ENCODE data around the gene LASP1.
A peak's percentile ranks its signal among the peaks of the same experiment; 100 is the strongest.

LASP1 gene

DNA sequence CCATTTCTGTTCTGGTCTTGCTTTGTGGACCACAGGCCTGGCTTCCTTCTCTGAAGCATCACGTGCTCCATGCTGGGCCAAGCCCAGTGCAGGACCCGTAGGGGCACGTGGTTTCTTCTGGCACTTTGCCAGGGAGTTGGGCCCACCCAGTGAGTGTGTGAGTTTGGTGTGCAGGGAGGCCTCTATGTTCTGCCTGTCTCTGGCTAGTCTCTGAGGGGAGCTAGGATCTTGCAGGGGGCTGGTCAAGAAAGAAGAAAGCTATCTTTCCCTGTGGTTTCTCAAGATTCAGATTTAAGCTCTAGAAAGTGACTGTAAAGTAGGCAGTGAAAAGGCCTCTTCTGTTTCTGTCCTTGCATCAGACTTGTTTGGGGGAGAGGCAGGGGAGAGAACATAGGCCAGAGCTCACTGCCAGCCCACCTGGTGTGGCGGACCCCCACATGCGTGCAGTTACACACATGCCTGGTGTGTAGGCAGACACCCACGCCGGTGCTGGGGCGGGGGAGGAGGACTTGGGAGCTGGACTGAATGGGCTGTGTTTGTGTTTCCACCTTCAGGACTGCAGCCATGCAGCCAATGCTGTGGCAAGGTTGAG is 11.8 kb downstream of the LASP1 start:
- intact Hi-C loops (cut with DNase I), result no loop called here
- DNase-seq, result peak in 13 of 42 donors; percentile 40 to 70 (median 48)

- intact Hi-C loops (cut with DNase I), result no loop called here
- DNase-seq, result no peak
These were observed 13.0 kb downstream of the LASP1 start for GRCh38 chr17:38882870-38883269.

DNA sequence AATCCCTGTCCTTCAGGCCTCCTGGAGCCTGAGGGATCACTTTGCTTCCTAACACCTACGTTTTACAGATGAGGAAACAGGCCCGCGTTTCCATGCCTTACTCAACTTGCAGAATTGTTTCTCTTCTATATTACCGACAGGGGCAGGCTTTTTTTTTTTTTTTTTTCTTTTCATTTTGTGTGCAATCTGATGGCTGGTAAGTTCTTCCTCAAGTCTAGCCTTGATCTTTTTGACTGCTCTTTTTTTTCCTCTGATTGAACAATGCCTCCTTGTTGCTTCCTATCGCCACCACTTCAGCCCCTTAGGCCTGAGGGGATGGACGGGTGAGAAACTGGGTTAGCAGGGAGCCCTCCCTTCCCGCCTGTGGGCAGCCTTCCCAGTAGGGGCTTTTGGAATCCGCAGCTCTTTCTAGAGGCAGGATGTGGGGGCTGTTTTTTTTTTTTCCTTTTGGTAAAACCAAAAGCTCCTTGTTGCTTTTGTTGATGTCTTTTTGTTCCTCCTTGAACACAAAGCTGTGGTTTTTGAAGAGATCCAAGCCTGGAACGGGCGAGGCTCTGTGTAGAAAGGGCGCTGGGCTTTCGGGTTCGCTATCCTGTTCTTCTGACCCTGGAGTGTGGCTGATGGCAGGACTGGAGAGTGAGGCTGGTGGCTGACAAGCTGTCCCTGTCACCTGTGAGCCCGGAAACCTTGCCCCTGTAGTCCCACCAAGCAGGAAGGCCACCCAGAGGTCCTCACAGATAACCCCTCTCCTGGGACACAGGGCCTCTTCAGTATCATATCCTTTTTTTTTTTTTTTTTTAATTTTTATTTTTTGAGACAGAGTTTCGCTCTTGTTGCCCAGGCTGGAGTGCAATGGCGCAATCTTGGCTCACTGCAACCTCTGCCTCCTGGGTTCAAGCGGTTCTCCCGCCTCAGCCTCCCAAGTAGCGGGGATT is 14.0 kb downstream of the LASP1 start:
- intact Hi-C loops (cut with DNase I), result no loop called here
- peak in 8 of 42 donors; percentile 28 to 63 (median 45) for DNase-seq

DNA sequence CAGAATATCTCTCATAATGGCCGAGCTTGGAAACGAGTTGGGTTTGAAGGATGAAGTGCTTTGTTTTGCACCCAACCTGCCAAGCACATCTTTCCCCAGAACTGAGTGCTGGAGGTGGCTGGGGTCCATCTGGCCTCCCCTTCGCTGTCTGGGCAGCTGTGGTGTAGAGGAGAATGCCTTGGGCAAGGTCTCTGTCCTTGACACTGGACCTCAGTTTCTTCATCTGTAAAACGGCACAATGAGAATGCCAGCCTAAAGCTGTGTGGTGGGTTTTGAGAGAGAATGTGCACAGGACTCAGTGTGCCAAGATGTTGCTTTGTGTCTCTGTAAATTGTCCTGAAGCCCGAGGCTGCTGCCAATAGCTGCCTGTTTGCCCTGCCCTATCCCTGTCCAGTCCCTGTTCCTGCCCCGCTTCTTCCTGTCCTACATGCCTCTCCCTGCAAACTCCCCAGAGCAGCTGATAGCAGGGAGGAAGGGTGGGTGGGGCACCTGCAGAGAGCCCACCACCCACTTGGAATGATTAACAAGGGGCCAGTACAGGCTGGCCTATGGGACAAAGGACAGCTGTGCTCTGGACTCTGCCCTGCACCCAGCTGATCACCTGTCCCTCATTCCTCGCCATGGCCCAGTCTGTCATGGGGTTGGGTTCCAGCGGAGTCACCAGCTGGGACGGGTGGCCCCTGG is 15.3 kb downstream of the LASP1 start:
- DNase-seq, result no peak
- intact Hi-C loops (cut with DNase I), result no loop called here

- DNase-seq, result peak in 40 of 42 donors; percentile 37 to 92 (median 74)
These were observed 16.1 kb downstream of the LASP1 start for GRCh38 chr17:38885728-38886642.

GRCh38 chr17:38886643-38887010 is 16.8 kb downstream of the LASP1 start:
- intact Hi-C loops (cut with DNase I), result no loop called here
- DNase-seq, result no peak

More at GRCh38 chr17:38885728-38886642, 16.1 kb downstream of the LASP1 start:
- intact Hi-C loops (cut with DNase I), result no loop called here

DNA sequence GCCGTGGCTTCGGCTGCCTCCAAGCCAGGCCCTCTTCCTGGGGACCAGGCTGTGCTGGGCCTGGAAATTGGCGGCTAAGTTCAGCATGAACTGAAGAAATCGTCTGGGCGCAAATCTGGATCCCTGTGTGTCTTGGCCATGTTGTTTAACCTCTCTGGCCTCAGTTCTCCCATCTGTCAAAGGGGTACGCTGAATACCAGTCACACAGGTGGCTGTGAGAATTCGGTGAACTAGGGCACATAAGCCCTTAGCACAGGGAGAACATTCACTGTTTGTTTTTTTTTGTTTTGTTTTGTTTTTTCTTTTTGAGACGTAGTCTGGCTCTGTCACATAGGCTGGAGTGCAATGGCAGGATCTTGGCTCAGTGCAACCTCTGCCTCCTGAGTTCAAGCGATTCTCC is 19.0 kb downstream of the LASP1 start:
- DNase-seq, result no peak
- intact Hi-C loops (cut with DNase I), result no loop called here

DNA sequence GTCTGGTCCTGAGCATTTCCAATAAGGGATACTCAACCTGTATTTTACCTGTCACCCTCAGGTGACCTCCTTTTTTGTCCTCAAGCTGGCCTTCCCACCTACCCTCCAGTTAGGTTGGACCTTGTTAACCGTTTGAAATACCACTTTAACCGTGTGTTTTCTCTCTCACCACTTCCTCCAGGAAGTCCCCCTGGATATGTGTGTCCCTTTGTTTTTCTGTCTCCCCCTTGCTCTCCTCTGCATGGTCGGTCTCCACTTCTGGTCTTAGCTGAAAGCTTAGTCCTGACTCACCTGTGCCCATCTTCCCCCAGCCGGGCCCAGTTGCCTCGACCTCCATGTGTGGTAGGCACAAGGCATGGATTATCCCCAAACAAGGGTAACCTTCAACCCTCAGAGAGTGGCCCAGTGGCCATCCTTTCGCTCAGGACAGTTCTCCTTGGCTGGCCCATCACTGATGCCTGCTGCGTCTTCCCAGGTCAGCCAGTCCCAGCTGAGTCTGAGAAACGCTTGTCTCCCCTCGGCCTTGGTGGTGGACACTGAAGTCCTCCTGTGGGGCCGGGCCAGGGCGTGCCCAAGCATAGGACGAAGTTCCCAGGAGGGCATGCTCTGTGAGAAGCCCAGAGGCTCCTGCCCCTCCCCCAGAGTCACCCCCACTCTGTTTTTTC is 20.0 kb downstream of the LASP1 start:
- no peak for DNase-seq
- intact Hi-C loops (cut with DNase I), result no loop called here

- no peak for DNase-seq
- intact Hi-C loops (cut with DNase I), result no loop called here
These were observed 20.5 kb downstream of the LASP1 start for GRCh38 chr17:38890410-38890746.

DNA sequence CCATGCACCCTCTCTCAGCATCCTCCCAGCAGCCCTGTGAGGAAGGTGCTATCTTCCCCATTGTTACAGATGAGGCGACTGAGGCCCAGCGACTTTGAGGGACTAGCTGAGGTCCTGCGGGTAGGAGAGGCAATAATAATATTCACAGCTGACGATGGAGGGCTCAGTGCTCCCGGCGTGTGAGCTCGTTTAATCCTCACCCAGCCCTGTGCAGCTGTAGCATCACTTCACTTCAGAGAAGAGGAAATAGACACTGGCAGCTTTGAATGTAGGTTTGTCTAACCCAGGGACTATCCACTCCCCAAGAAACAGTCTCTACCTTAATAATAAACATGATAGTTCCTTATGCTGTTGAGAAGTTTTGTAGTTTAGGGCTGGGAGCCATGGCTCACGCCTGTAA is 21.6 kb downstream of the LASP1 start:
- intact Hi-C loops (cut with DNase I), result no loop called here
- no peak for DNase-seq

DNA sequence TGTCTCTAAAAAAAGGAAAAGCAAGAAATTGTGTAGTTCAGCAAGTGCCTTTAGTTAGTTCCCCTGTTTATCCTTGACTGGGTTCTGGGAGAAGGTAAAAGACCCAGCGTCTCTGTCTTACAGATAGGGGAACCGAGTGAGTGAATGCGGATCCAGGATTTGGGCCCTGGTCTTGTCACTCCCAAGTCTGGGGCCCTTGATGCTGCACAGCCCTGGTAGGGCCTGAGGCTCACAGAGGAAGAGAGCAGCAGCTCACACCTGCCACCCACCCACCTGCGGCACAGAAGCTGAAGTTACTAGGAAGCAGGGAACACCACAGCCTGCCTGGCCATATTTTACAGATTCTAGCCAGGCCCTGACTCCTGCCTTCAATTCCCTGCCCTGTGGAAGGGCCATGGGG is 22.2 kb downstream of the LASP1 start:
- DNase-seq, result peak in 10 of 42 donors; percentile 23 to 58 (median 39)
- intact Hi-C loops (cut with DNase I), result no loop called here

GRCh38 chr17:38892620-38893019 is 22.8 kb downstream of the LASP1 start:
- no peak for DNase-seq
- intact Hi-C loops (cut with DNase I), result no loop called here

- DNase-seq, result no peak
- intact Hi-C loops (cut with DNase I), result no loop called here
These were observed 23.3 kb downstream of the LASP1 start for GRCh38 chr17:38893113-38893512.

- peak in 22 of 42 donors; percentile 22 to 63 (median 48) for DNase-seq
- intact Hi-C loops (cut with DNase I), result no loop called here
These were observed 23.7 kb downstream of the LASP1 start for GRCh38 chr17:38893607-38894006.

- intact Hi-C loops (cut with DNase I), result no loop called here
- no peak for DNase-seq
These were observed 24.4 kb downstream of the LASP1 start for GRCh38 chr17:38894276-38894675.

DNA sequence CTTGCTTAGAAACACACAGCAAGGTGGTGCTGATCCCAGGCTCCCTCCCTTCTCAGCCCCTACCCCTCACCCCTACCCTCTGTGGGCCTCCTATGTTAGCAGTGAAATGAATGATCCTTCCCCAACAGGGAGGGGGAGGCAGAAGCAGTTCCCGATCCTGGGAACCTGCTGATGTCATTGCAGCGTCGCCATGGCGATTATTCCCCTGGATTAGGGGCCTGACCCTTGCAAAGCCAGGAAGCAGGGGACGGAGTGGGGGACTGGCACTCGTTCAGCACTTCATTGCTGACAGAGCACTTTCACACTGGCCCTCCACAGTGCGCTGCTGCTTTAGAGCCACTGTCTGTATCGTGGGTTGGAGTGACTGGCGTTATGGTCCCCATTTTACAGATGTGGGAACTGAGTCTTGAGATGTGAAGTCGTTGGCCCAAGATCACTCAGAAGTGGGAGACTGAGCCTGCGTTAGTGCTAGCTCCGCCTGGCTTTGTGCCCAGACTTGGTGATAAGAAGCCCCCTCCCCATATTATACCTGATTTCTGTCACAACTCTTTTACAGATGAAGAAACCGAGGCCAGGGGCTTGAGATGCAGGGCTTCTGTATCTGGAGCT is 26.6 kb downstream of the LASP1 start:
- DNase-seq, result no peak
- intact Hi-C loops (cut with DNase I), result no loop called here

GRCh38 chr17:38897176-38897575 is 27.3 kb downstream of the LASP1 start:
- intact Hi-C loops (cut with DNase I), result no loop called here
- peak in 5 of 42 donors; percentile 24 to 53 (median 35) for DNase-seq

DNA sequence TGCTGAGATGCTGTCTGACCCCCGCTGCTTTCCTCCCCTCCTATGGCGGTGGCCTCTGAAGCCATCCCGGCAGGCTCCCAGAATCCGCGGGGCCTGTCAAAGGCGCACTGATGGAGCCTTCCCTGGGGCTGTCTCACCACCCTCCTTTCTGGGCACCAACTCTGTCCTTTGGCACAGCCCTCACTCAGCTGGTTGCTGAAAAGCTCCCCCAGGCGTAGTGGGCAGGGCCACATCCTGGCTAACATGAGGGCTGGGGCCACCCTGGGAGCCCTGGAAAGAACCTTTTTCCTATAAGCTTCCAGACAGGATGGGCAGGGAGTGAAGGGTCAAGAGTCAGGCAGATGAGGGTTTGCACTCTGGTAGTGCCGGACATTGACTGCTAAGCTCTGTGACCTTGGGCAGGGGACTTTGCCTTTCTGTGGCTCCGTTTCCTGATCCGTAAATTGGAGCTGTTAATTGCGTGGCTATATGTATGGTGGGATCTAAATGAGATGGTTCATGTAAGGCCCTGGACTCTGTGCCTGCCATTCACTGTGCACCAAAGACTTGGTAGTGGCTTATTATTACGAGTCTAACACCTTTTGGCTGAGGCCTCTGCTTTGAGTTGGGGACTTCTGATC is 27.9 kb downstream of the LASP1 start:
- peak in 9 of 42 donors; percentile 21 to 62 (median 40) for DNase-seq
- intact Hi-C loops (cut with DNase I), result no loop called here

All from head of caudate nucleus (tissue), 42 donors.